ENCODE results near the gene MMEL1.

- TF ChIP-seq ARNT (IDR thresholded peaks at IDR 0.05) (no peak), FOXM1 (IDR thresholded peaks at IDR 0.05; ENCODE audit: borderline replicate concordance) (no peak), LEF1 (IDR thresholded peaks at IDR 0.05; ENCODE audit: borderline replicate concordance) (no peak), TARDBP (IDR thresholded peaks at IDR 0.05) (no peak), SUZ12 (IDR thresholded peaks at IDR 0.05) (no peak), SP1 (IDR thresholded peaks at IDR 0.05) (no peak), ZNF384 (IDR thresholded peaks at IDR 0.05) (no peak), BHLHE40 (IDR thresholded peaks at IDR 0.05; ENCODE audit: borderline replicate concordance) (no peak)
Measured at GRCh38 chr1:2544875-2545640, 87.8 kb downstream of the MMEL1 start.

Measured in HEK293T (cell line).